OCI-M2 (cell line): Measurements from ENCODE around the gene TMEM62.
"Not testable (repeated sequence)": the region's sequence is repeated elsewhere in the genome, so short reads cannot be mapped to it uniquely, and the experiment has no call there.

Experiments
- DNase-seq: peaks from one replicate; lab custom pipeline; 2025; ENCODE audit not compliant: unreplicated experiment; lab: John Stamatoyannopoulos, UW

Gene TMEM62

DNA sequence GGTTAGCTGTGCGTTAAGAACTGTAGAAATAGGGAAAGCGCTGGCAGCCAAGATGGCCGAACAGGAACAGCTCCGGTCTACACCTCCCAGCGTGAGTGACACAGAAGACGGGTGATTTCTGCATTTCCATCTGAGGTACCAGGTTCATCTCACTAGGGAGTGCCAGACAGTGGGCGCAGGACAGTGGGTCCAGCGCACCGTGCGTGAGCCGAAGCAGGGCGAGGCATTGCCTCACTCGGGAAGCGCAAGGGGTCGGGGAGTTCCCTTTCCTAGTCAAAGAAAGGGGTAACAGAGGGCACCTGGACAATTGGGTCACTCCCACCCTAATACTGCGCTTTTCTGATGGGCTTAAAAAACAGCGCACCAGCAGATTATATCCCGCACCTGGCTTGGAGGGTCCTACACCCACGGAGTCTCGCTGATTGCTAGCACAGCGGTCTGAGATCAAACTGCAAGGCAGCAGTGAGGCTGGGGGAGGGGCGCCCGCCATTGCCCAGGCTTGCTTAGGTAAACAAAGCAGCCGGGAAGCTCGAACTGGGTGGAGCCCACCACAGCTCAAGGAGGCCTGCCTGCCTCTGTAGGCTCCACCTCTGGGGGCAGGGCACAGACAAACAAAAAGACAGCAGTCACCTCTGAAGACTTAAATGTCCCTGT, 42.4 kb downstream of the TMEM62 start:
- not testable (repeated sequence) for DNase-seq

DNA sequence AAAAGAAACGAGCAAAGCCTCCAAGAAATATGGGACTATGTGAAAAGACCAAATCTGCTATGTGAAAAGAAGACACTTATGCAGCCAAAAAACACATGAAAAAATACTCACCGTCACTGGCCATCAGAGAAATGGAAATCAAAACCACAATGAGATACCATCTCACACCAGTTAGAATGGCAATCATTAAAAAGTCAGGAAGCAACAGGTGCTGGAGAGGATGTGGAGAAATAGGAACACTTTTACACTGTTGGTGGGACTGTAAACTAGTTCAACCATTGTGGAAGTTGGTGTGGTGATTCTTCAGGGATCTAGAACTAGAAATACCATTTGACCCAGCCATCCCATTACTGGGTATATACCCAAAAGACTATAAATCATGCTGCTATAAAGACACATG, 43.8 kb downstream of the TMEM62 start:
- DNase-seq = not testable (repeated sequence)

GRCh38 chr15:43183270-43183669, 49.9 kb downstream of the TMEM62 start:
- DNase-seq = no peak

DNA sequence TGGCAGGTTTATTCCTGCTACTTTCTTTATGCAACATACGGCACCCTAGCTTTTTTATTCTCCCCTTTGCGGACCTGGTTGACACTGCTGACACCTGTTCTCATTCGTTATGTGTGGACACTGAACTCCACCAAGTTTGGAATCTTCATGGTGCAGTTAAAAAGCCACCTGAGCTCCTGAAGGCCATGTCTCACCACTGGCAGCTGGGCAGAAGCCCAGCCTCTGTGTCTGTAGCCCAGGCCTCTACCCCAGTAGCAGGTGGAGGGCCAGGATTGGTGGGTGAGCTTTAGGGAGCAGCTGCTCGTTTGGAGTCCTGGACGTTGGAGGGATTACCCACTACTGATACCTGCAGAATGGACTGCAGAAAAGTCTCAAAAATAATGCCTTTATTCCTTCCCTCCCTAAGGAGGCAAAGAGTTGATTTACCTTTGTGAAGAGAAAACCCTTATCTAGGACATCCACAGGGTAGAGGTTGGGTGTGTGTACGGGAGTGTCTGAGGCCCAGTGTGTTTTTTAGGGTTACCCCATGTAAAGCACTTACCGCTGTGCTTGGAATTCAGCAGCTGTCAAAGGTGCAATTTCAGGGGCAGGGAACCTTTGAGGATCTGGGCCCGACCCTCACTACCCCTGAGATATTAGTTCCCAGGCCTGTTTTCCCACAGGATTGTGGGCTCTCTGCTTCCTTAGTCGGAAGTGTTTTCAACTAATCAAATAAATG, 51.2 kb downstream of the TMEM62 start:
- no peak for DNase-seq

GRCh38 chr15:43185157-43186002, 52.0 kb downstream of the TMEM62 start, which contains the start of gene CCNDBP1:
Gene CCNDBP1, plus strand, starts transcription at chr15:43185403. Its CDS starts 96 bp downstream, at chr15:43185499.
- peak; percentile 40 for DNase-seq

- no peak for DNase-seq
Observed at GRCh38 chr15:43186003-43186353, 52.6 kb downstream of the TMEM62 start.

DNA sequence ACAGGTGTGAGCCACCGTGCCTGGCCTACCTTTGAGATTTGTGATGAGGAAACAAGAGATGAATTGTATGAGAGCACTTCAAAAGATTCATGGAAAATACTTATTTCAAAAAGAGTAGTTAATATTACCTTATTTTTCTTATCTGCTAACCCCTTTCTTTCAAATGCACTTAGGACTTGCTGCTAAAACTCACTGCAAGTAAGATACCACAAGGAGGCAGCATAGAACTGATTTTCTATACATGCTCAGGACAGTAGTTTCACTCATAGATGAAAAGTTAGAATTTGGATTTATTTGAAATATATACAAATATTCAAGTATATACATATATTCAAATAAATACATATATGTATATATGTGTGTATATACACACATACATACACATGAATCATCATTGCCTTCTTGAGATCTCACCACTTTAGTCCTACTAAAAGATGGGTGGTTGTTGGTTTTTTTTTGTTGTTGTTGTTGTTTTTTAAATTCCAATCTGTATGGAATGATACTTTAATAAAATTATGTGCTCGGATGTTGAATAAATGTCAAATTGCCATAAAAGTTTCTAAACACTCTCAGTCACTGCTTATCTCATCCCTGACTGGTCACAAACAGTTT, 54.3 kb downstream of the TMEM62 start:
- DNase-seq = no peak

GRCh38 chr15:43189296-43189695, 55.9 kb downstream of the TMEM62 start:
- DNase-seq = no peak

- DNase-seq = no peak
Observed at GRCh38 chr15:43190178-43190577, 56.8 kb downstream of the TMEM62 start.

DNA sequence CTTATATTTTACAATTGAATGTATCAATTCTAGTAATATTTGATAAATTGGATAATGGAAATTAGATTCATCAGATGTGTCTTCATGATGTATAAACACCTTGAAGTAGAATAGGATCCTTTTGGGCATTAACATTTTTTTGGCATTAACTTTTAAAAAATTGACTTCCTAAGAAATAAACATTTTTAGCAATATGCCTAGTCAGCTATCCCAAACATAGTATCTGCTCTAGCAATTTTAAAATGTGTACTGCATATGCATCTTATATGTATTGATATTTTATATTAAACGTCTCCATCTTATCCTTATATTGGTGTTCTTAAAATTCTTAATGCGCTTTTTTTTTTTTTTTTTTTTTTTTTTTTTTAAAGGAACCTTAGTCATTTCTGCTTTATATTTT, 60.3 kb downstream of the TMEM62 start:
- no peak for DNase-seq

- no peak for DNase-seq
Observed at GRCh38 chr15:43194795-43195194, 61.4 kb downstream of the TMEM62 start.

DNA sequence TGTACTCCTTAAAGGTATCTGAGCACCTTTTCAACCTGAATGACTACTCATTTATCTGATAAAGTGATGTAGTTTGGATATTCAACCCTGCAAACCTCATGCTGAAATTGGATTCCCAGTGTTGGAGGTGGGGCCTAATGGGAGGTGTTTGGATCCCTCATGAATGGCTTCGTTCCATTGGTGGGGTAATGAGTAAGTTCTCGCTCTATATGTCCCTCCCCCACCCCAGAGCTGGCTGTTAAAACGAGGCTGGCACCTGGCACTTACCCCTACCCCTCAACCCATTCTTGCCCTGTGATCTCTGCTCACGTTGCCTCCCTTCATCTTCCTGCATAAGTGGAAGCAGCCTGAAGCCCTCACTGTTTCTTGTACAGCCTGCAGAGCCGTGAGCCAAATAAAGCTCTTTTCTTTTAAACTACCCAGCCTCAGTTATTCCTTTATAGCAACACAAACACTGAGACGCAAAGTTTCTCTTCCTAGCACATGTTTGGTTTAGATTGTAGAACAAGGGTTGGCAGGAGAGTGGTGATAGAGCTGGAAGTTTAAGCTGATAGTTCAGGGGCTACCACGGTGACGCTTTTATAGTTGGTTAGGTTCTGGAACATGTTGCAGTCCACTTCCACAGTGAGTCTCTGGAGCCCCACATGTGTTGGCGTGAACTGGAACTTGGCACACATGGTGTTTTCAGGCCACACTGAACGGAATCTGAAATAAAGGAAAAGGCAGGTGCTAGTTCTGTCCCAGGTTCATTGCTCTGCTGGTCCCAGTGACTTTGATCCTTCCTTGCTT, 63.6 kb downstream of the TMEM62 start:
- DNase-seq = no peak

DNA sequence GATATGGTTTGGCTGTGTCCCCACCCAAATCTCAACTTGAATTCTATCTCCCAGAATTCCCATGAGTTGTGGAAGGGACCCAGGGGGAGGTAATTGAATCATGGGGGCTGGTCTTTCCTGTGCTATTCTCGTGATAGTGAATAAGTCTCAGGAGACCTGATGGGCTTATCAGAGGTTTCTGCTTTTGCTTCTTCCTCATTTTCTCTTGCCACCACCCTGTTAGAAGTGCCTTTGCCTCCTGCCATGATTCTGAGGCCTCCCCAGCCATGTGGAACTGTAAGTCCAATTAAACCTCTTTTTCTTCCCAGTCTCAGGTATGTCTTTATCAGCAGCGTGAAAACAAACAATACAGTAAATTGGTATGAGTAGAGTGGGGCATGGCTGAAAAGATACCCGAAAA, 64.4 kb downstream of the TMEM62 start:
- DNase-seq = not testable (repeated sequence)

DNA sequence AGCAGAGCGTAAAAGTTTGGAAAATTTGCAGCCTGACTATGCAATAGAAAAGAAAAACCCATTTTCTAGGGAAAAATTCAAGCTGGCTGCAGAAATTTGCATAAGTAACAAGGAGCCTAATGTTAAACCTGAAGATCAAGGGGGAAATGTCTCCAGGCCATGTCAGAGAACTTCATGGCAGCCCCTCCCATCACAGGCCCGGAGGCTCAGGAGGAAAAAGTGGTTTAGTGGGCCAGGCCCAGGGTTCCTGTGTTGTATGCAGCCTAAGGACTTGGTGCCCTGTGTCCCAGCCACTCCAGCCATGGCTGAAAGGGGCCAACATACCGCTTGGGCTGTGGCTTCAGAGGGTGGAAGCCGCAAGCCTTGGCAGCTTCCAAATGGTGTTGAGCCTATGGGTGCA, 65.2 kb downstream of the TMEM62 start:
- DNase-seq = not testable (repeated sequence)

DNA sequence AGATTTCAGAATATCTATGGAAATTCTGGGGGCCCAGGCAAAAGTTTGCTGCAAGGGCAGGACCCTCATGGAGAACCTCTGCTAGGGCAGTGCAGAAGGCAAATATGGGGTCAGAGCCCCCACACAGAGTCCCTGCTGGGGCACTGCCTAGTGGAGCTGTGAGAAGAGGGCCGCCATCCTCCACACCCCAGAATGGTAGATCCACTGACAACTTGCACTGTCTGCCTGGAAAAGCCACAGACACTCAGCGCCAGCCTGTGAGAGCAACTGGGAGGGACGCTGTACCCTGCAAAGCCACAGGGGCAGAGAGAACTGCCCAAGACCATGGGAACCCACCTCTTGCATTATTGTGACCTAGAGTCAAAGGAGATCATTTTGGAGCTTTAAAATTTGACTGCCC, 65.6 kb downstream of the TMEM62 start:
- no peak for DNase-seq

DNA sequence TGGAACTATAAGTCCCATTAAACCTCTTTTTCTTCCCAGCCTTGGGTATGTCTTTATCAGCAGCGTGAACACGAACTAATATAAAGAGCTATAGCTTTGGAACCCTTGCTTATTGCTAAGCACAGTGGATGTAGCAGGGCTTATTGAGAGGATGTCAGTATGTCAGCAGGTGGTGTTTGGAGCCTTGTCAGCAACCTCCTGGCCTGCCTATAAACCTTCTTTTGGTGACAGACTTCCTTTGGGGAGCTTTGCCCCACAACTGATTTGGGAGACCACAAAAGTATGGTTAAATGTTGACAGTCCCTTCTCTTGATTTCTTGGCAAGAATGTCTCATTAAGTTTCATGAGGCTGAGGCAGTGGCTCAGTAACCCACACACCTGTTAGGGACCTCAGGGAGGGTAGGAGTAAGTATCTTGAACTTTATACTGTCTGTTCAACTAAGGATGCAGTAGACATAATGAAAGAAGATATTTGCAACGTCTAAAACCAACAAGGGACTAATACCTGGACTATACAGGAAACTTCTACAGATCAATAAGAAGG, 66.6 kb downstream of the TMEM62 start:
- no peak for DNase-seq

- no peak for DNase-seq
Observed at GRCh38 chr15:43204016-43204901, 70.9 kb downstream of the TMEM62 start.

- no peak for DNase-seq
Observed at GRCh38 chr15:43206054-43206453, 72.7 kb downstream of the TMEM62 start.

- DNase-seq = no peak
Observed at GRCh38 chr15:43207024-43207423, 73.6 kb downstream of the TMEM62 start.
